GM21423 (cell line): Measurements from ENCODE around the gene SDR9C7.
"Not testable (repeated sequence)": the region's sequence is repeated elsewhere in the genome, so short reads cannot be mapped to it uniquely, and the experiment has no call there.

Source experiments
- ATAC-seq: cut with Tn5 transposase; IDR thresholded peaks from one replicate; pipeline ENCODE4 v1.9.1; 2021; ENCODE audit warnings: mild to moderate bottlenecking, moderate library complexity; ENCODE audit not compliant: unreplicated experiment

Gene SDR9C7

GRCh38 chr12:56954057-56954957 is 20.1 kb upstream of the SDR9C7 start:
- ATAC-seq: no peak

GRCh38 chr12:56953314-56953713 is 19.1 kb upstream of the SDR9C7 start:
- no peak for ATAC-seq

- ATAC-seq: no peak
Measured at GRCh38 chr12:56951582-56952339, 17.6 kb upstream of the SDR9C7 start.

DNA sequence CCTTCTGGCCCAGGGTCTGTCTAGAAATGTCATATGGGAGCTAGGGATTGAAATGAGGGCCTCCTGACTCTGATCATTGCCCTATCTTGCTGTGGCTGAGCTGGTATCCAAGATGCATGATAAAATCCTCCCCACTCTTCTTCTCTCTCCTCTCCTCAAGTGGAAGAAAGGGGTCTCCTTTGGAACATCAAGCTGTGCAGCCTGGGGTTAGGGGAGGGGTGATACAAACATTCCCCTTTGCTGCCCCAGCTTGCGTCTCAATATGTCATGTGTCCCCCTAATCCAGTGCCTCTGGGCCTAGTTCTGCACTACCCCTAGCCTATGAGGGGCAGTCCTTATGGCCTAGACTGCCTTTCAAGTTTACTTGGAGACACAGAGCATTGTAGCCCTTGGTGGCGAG is 14.7 kb upstream of the SDR9C7 start:
- no peak for ATAC-seq

DNA sequence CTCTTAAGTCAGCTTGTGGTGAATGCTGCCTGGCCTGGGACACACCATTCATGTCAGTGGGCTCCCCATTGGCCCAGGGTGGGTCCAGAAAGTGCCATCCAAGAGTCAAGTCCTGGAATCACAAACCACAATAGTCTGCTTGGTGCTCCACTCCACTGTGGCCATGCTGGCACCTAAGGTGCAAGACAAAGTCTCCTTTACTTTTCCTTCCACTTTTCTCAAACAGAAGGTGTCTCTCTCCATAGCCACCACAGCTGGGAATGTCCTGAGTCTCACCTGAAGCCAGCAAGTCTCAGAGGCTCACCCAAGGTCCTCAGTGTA is 14.2 kb upstream of the SDR9C7 start:
- ATAC-seq: no peak

- no peak for ATAC-seq
Measured at GRCh38 chr12:56947633-56948456, 13.6 kb upstream of the SDR9C7 start.

- ATAC-seq: no peak
Measured at GRCh38 chr12:56943878-56944277, 9.7 kb upstream of the SDR9C7 start.

- ATAC-seq: not testable (repeated sequence)
Measured at GRCh38 chr12:56943374-56943773, 9.2 kb upstream of the SDR9C7 start.

DNA sequence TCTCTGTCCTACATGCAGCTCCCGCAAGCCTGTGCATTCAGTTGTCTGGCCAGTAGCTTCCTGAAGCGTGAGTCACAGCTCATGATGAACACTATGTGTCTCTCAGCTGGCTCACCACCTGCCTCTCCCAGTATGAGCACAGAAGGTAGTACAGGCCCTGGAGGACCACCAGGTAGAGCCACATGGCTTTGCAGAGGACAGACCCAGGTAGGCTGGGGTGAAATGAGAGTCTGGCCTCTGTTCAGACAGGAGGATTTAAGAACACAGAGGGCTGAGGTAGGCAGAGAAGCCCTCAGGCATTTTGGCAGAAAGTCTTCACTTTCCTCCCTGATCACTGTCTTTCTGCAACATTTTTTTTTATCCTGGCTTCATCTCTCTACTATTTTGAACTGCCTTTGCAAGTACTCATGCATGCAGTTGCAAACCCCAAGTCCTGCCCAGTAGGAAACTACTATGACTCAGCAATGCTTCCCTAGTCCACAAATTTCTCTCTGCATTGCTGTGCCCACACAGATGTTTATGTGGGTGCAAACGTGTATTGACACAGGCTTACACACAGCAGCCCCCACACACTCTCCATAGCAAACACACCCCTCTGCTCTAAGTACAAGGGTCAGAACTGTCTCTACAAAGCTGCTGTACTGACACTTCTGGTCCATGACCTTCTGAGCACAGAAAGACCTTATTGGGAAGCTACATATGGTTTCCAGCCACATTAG is 7.2 kb upstream of the SDR9C7 start:
- no peak for ATAC-seq

DNA sequence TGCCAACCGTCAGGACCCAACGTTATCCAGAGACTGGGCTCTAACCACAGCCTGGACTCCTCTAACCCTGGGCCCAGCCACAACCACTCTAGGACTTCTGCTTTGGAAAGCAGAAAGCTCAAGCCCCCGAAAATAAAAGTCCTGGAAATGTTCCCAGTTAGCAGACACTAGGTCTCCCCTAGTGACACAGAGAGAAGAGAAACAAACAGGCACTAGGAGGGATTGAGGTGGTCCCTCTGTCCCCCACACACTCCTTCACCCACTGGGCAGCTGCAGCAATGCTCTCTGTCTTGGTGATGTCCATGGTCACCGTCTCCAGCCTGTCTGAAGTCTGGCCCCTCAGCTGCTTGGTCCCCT is 6.7 kb upstream of the SDR9C7 start:
- ATAC-seq: not testable (repeated sequence)

DNA sequence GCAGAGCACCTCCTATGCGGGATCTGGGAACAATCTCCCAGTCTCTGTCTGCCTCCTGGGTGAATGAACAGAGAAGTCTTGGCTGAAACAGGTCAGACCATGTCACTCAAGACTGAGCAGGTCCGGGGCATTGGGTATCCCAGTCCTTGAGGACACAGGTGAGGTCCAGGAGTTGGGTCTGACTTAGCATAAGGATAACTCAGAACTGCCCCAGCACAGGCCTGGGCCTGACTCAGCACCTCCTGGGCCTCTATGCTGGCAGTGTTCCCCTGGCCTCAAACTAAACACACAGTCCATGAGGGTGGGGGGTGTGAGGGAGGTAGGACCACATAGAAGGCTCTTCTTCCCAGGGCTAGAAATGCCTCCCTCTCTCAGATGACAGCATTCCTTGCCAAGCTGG is 1.5 kb upstream of the SDR9C7 start:
- no peak for ATAC-seq

DNA sequence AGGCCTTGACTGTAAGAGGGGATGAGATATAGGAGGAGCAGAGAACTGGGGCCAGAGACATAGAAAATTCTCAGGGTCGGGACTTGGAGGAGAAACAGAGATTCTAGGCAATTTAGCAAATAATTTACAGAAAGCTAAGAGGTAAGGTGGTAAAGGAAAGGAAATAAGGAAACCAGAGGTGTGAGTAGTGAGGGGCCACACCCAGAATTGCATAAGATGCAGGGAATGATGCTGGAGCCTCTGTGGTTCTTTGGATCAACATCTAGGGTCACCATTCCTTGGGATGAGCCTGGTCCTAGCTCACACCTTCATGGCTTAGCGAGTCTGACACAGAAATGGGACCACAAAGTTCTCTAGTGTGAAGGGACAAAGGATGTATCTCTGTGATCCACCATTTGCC is 949 bp upstream of the SDR9C7 start:
- ATAC-seq: no peak

DNA sequence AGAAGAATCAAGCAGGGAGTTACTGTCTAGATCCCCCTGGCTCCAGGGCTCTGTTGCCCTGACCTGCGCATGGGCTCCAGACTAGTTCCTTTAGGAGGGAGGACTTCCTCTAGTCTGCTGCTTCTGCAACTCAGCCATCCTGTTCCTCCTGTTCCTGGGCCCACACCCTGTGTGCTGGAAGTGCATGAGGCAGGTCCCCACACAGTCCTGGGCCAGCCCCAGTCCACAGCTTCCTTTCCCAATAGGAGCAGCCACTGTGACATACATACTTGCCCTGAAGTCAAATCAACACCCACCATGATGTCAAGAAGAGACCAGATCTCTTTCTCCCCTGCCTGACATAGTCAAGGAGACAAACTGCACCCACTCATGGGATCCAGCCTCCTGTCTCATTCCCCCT is 1.3 kb downstream of the SDR9C7 start:
- ATAC-seq: no peak

GRCh38 chr12:56932146-56932545 is 2.1 kb downstream of the SDR9C7 start:
- ATAC-seq: no peak

- no peak for ATAC-seq
Measured at GRCh38 chr12:56931474-56931978, 2.7 kb downstream of the SDR9C7 start.

DNA sequence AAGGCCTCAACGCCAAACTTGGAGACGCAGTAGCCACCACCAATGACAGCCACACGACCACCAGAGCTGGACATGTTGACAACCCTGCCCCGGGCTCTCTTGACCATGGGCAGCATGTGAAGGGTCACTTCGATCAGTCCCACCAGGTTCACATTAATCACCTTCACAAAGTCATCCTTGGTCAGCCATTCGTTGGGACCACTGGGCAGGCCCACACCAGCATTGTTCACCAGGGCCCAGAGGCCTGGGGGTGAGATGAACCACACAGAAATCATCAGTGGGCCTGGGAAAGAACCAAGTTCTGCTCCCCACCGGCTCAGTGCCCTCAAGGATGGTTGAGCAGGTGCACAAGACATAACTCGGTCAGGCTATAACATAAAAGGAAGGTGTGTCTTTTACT is 4.0 kb downstream of the SDR9C7 start:
- no peak for ATAC-seq

GRCh38 chr12:56929780-56930179 is 4.4 kb downstream of the SDR9C7 start:
- no peak for ATAC-seq

GRCh38 chr12:56928262-56928661 is 5.9 kb downstream of the SDR9C7 start:
- no peak for ATAC-seq

DNA sequence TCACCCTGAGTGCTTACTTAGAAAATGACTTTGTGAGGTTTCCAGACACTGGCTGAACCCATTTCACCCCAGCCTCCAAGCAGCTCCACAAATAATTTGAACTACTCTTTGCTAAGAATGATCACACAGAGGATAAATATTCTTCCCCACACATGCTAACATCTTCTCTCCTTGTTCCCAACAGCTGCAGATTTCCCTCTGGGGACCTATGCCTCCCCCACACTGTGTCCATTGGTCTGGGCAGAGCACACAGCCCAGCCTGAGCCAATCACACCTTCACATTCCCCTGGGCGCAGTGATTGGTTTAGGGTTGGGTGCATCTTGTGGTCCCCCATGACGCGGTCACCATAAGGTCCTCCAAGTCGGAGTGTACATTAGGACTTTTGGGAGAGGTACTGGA is 6.9 kb downstream of the SDR9C7 start:
- no peak for ATAC-seq

GRCh38 chr12:56922031-56922430 is 12.2 kb downstream of the SDR9C7 start:
- ATAC-seq: no peak

DNA sequence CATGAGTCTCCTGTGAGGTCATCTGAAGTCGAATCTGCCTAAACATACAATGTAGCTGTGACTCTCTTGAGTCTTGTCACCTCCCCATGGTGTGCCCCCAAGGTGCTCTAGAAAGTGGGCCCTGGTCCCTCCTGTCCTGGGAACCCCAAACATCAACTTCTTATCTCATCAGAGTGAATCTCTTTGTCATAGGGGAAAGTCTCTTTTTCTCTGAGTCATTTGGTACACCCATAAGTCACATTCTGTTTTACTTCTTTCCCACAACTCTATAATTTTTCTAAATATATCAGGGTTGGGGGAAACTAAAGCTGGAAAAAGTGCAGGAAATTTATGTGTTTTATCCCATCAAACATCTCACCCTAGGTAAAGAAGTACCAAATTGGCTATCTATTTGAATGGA is 12.9 kb downstream of the SDR9C7 start:
- no peak for ATAC-seq
